ENCODE data around the gene SPDYE18. TPM values are rescaled to one million over a fixed set of nuclear protein-coding genes. Genes with fewer than 3 reads are reported as not detected.
"Not testable (repeated sequence)": the region's sequence is repeated elsewhere in the genome, so short reads cannot be mapped to it uniquely, and the experiment has no call there.

SPDYE18 gene
- total and polyA plus RNA-seq, 8 donors, result 0.44 to 1.8 (median 1.1) TPM

DNA sequence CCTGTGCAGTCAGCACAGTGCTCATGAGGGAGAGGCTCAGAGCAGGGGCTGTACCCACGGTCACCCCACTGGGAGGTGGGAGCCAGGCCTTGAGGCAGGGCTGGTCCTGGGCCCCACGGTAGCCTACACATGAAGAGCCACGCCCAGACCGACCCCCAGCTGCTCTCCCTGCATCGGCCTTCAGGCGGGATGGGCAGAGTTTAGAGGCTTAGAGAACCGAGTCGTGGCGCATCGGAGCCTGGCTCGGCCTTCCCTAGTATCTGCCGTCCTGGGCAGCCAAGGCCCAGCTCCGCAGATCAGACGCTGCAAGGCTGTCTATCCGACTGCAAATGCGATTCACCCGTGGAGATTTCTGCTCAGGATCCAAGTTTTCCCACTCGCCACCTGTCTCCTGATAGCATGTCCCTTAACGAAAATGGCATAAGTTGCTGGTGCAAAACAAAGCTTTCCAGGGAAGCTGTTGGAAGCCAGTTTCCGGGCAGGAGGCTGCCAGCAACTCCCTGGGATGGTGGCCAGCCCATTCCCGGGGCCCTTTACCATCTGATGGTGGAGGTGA lies 59.6 kb downstream of the SPDYE18 start:
- H3K4me3 ChIP-seq; intact Hi-C loops (cut with DNase I); H3K4me1 ChIP-seq; H3K27me3 ChIP-seq; ATAC-seq; H3K9me3 ChIP-seq; H3K27ac ChIP-seq: not testable (repeated sequence)
- peaks cover 0 to 31% of the 10 kb centered on the region in 2 donors for H3K36me3 ChIP-seq
- DNase-seq, result peak in 1 of 4 donors; percentile 29

DNA sequence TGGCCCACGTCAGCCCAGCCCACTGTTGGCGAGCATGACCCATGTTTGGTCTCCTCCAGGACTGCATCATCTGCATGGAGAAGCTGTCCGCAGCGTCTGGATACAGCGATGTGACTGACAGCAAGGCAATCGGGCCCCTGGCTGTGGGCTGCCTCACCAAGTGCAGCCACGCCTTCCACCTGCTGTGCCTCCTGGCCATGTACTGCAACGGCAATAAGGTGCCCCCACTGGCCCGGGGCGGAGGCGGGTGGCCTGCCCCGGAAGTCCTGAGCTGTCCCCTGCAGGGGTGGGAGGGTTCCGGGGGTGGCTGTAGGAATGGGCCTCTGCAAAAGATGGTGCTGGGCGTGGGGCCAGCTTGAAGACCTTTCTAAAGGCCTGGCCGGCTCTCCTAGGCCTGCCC lies 60.3 kb downstream of the SPDYE18 start:
- intact Hi-C loops (cut with DNase I), result not testable (repeated sequence)

More for the DNA sequence above, 60.3 kb downstream of the SPDYE18 start:
- H3K9me3 ChIP-seq, H3K27ac ChIP-seq, H3K4me1 ChIP-seq, ATAC-seq, H3K27me3 ChIP-seq, H3K4me3 ChIP-seq: not testable (repeated sequence)
- peaks cover 0 to 31% of the 10 kb centered on the region in 2 donors for H3K36me3 ChIP-seq
- peak in 2 of 4 donors; percentile 29 to 68 for DNase-seq

Other genes with a start within 250 kb of the SPDYE18 start
- not detected for gene SPDYE17, start 30.2 kb downstream of the SPDYE18 start, total RNA-seq
- not detected for gene SPDYE17, start 30.2 kb downstream of the SPDYE18 start, polyA plus RNA-seq (ENCODE audit: insufficient read length in 6 of 6)
- 10 to 100 TPM in 1 of 2 donors, 1 to 10 TPM in 1; 3.9 to 14.5 TPM for gene CCDC146, start 60.1 kb upstream of the SPDYE18 start, total RNA-seq
- 10 to 100 TPM; 16.1 to 29.8 (median 23.8) TPM for gene CCDC146, start 60.1 kb upstream of the SPDYE18 start, polyA plus RNA-seq (ENCODE audit: insufficient read length in 6 of 6)
- gene FGL2, start 137.3 kb upstream of the SPDYE18 start, total RNA-seq, result 10 to 100 TPM; 21.0 to 29.1 TPM
- 1 to 10 TPM; 6.0 to 9.5 (median 7.6) TPM for gene FGL2, start 137.3 kb upstream of the SPDYE18 start, polyA plus RNA-seq (ENCODE audit: insufficient read length in 6 of 6)

Measured in left lung (tissue), 10 donors.